ENCODE measurements around the gene MYO1F.

The MYO1F gene

DNA sequence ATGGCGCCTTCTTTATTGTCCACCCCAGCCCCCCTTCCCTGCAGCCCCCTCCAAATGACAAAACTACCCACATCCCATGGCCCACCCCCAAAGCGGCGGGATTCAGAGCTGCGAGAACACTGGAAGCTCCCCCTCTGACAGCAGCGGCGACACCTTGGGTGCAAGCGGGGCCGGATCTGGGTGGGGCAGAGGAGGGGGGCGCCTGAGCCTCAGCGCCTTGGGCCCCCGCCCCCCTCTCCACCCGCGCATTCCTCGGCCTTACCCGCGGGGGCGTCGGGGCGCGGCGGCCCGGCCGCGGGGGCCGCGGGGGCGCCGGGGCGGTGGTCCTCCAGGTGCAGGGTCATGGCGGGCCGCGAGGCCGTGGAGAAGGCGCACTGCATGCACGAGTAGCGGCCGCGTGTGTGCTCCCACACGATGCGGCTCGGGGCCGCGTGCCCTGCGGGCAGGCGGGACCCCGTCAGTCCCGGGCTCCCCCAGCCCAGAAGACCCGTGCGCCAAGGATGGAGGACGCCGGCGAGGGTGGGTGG, 66.6 kb downstream of the MYO1F start:
- no peak for DNase-seq (ENCODE audit: low read depth)
- no peak overlapping the region for H3K4me3 ChIP-seq (ENCODE audit: low read depth, low read length)
- TF ChIP-seq, protein P1, sequence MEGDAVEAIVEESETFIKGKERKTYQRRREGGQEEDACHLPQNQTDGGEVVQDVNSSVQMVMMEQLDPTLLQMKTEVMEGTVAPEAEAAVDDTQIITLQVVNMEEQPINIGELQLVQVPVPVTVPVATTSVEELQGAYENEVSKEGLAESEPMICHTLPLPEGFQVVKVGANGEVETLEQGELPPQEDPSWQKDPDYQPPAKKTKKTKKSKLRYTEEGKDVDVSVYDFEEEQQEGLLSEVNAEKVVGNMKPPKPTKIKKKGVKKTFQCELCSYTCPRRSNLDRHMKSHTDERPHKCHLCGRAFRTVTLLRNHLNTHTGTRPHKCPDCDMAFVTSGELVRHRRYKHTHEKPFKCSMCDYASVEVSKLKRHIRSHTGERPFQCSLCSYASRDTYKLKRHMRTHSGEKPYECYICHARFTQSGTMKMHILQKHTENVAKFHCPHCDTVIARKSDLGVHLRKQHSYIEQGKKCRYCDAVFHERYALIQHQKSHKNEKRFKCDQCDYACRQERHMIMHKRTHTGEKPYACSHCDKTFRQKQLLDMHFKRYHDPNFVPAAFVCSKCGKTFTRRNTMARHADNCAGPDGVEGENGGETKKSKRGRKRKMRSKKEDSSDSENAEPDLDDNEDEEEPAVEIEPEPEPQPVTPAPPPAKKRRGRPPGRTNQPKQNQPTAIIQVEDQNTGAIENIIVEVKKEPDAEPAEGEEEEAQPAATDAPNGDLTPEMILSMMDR (IDR thresholded peaks at IDR 0.05; ENCODE audit: low read depth, low read length, missing control alignments), result no peak
- in situ Hi-C loops (cut with HindIII; ENCODE audit: low sequenced_read_pairs), result no loop called here

GRCh38 chr19:8506402-8506957, 70.8 kb downstream of the MYO1F start:
- TF ChIP-seq, protein P1 (IDR thresholded peaks at IDR 0.05; ENCODE audit: low read depth, low read length, missing control alignments), result no peak
- no peak for DNase-seq (ENCODE audit: low read depth)
- in situ Hi-C loops (cut with HindIII; ENCODE audit: low sequenced_read_pairs), result no loop called here
- peak overlapping the region; percentile 51 for H3K4me3 ChIP-seq (ENCODE audit: low read depth, low read length)

- in situ Hi-C loops (cut with HindIII; ENCODE audit: low sequenced_read_pairs), result no loop called here
- TF ChIP-seq, protein P1 (IDR thresholded peaks at IDR 0.05; ENCODE audit: low read depth, low read length, missing control alignments), result peak; percentile 81
- H3K4me3 ChIP-seq (ENCODE audit: low read depth, low read length), result peak overlapping the region; percentile 51
- peak; percentile 19 for DNase-seq (ENCODE audit: low read depth)
Measured at GRCh38 chr19:8505680-8506401, 71.4 kb downstream of the MYO1F start.

- no peak for DNase-seq (ENCODE audit: low read depth)
- in situ Hi-C loops (cut with HindIII; ENCODE audit: low sequenced_read_pairs), result no loop called here
- H3K4me3 ChIP-seq (ENCODE audit: low read depth, low read length), result no peak overlapping the region
- TF ChIP-seq, protein P1 (IDR thresholded peaks at IDR 0.05; ENCODE audit: low read depth, low read length, missing control alignments), result no peak
Measured at GRCh38 chr19:8504919-8505318, 72.3 kb downstream of the MYO1F start.

DNA sequence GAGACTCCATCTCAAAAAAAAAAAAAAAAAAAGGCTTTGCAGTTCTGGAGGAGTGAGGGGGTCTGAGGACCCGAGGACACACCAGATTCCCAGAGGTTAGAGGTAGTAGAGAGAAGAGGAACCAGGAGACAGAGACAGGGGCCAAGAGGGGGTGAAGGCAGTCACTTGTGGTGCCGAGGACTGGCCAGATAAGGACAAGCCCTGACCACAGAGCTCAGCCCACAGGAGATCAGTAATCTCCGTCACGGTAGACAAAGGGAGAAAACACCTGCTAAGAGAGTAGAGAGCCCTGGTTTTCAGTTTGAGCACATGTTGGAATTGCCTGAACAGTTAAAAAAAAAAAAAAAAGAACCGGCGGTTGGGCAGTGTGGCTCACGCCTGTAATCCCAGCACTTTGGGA, 73.1 kb downstream of the MYO1F start:
- H3K4me3 ChIP-seq (ENCODE audit: low read depth, low read length), result no peak overlapping the region
- in situ Hi-C loops (cut with HindIII; ENCODE audit: low sequenced_read_pairs), result no loop called here
- TF ChIP-seq, protein P1 (IDR thresholded peaks at IDR 0.05; ENCODE audit: low read depth, low read length, missing control alignments), result no peak
- DNase-seq (ENCODE audit: low read depth), result no peak

DNA sequence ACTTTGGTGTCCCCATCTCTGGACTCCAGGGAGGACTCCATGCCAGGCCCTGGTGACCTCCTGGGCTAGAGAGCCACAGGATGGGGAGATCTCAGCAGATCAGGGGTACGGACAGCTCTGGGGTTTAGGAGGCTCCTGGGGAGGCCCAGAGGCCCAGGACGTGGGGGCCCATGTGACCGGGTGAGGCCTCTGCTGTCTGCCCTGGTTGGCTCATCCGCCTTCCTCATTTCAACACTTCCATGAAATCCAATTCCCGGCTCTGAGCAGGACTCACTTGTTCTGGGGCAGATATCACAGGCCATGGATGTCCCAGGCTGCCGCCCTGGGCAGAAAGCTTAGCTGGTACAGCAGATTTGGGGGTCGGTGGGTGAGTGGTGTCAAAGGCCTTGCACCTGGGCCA, 73.7 kb downstream of the MYO1F start:
- in situ Hi-C loops (cut with HindIII; ENCODE audit: low sequenced_read_pairs), result no loop called here
- DNase-seq (ENCODE audit: low read depth), result no peak
- H3K4me3 ChIP-seq (ENCODE audit: low read depth, low read length), result no peak overlapping the region
- TF ChIP-seq, protein P1 (IDR thresholded peaks at IDR 0.05; ENCODE audit: low read depth, low read length, missing control alignments), result no peak
